ENCODE results near the gene ZNF264.
A peak's percentile ranks its signal among the peaks of the same experiment; 100 is the strongest.

The ZNF264 gene

DNA sequence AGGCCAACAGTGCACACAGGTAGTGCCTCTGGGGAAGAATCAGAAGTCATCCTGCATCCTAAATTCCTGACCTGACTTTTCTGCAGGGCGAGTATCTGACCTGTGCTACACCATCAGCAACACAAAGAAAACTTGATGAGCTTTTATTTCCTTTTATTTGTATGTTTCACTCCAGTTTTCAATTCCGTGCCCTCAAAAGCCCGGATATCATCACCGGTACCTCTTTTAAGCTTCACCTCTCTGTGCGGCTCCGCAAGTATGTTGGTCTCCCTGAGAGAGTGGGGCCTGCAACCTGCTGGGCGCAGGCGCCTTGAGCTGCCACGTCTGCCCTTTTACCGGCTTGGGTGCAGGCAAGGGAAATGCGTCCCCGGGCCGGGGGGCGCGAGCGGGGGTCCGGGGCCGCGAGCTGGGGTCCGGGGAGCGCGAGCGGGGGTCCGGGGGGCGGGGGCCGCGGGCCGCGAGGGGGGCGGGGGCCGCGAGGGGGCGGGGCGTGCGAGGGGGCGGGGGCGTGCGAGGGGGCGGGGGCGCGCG is 19.7 kb upstream of the ZNF264 start:
- no peak overlapping the region for H3K4me2 ChIP-seq (ENCODE audit: low read depth, low read length, poor library complexity, severe bottlenecking)
- H2AFZ ChIP-seq (ENCODE audit: low read length) = no peak overlapping the region
- no peaks in the 10 kb centered on the region for H3F3A ChIP-seq (ENCODE audit: low read depth)
- H3K9ac ChIP-seq (ENCODE audit: low read depth, low read length, poor library complexity, severe bottlenecking) = no peak overlapping the region
- H3K4me3 ChIP-seq (ENCODE audit: low read length, poor library complexity, severe bottlenecking) = no peak overlapping the region
- H3K9me2 ChIP-seq (replicated peaks; ENCODE audit: low read depth, low read length) = no peaks in the 10 kb centered on the region
- no peaks in the 10 kb centered on the region for H3K79me2 ChIP-seq (ENCODE audit: insufficient read depth, low read length)
- no peak for TF ChIP-seq EZH2phosphoT487 (IDR thresholded peaks at IDR 0.05; ENCODE audit: borderline replicate concordance)
- TF ChIP-seq, protein P1, sequence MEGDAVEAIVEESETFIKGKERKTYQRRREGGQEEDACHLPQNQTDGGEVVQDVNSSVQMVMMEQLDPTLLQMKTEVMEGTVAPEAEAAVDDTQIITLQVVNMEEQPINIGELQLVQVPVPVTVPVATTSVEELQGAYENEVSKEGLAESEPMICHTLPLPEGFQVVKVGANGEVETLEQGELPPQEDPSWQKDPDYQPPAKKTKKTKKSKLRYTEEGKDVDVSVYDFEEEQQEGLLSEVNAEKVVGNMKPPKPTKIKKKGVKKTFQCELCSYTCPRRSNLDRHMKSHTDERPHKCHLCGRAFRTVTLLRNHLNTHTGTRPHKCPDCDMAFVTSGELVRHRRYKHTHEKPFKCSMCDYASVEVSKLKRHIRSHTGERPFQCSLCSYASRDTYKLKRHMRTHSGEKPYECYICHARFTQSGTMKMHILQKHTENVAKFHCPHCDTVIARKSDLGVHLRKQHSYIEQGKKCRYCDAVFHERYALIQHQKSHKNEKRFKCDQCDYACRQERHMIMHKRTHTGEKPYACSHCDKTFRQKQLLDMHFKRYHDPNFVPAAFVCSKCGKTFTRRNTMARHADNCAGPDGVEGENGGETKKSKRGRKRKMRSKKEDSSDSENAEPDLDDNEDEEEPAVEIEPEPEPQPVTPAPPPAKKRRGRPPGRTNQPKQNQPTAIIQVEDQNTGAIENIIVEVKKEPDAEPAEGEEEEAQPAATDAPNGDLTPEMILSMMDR (conservative IDR thresholded peaks at IDR 0.05; ENCODE audit: low read length) = no peak
- H4K20me1 ChIP-seq (ENCODE audit: insufficient read depth, low read length, poor library complexity, severe bottlenecking) = no peaks in the 10 kb centered on the region
- H3K4me1 ChIP-seq (ENCODE audit: insufficient read depth, low read length, poor library complexity, severe bottlenecking) = no peaks in the 10 kb centered on the region
- H3K9me3 ChIP-seq (ENCODE audit: insufficient read depth, low read depth, low read length) = no peaks in the 10 kb centered on the region
- H3K36me3 ChIP-seq (ENCODE audit: insufficient read depth, low read length) = no peaks in the 10 kb centered on the region
- H3K27me3 ChIP-seq (ENCODE audit: insufficient read depth, low read length, poor library complexity, severe bottlenecking) = no peaks in the 10 kb centered on the region

DNA sequence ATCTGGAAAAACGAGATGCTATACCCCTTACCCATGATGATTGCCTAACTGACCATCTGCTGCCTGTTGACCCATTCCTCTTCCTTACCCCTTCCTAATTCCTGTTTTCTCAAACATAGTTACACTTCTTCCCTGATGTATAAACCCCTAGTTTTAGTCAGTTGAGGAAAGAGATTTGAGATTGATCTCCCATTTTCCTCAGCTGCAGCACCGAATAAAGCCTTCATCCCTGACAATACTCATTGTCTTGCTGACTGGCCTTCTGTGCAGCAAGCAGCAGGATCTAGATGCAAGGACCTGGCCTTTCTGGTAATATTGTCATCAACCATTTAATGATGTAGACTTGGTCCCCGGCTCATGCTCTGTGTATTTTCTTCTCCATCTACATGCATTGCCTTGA is 999 bp upstream of the ZNF264 start:
- peak overlapping the region; percentile 13 for H3K4me2 ChIP-seq (ENCODE audit: low read depth, low read length, poor library complexity, severe bottlenecking)
- peaks cover 20% of the 10 kb centered on the region for H3K4me1 ChIP-seq (ENCODE audit: insufficient read depth, low read length, poor library complexity, severe bottlenecking)
- peaks cover 39% of the 10 kb centered on the region for H3K27me3 ChIP-seq (ENCODE audit: insufficient read depth, low read length, poor library complexity, severe bottlenecking)
- no peak overlapping the region for H3K4me3 ChIP-seq (ENCODE audit: low read length, poor library complexity, severe bottlenecking)
- H3K9me2 ChIP-seq (replicated peaks; ENCODE audit: low read depth, low read length) = no peaks in the 10 kb centered on the region
- peaks cover 7% of the 10 kb centered on the region for H4K20me1 ChIP-seq (ENCODE audit: insufficient read depth, low read length, poor library complexity, severe bottlenecking)
- TF ChIP-seq, protein P1 (conservative IDR thresholded peaks at IDR 0.05; ENCODE audit: low read length) = no peak
- TF ChIP-seq EZH2phosphoT487 (IDR thresholded peaks at IDR 0.05; ENCODE audit: borderline replicate concordance) = no peak
- peaks cover 29% of the 10 kb centered on the region for H3K79me2 ChIP-seq (ENCODE audit: insufficient read depth, low read length)
- H3K36me3 ChIP-seq (ENCODE audit: insufficient read depth, low read length) = peaks cover 14% of the 10 kb centered on the region; the same call in 1 of the 2 replicates
- no peaks in the 10 kb centered on the region for H3F3A ChIP-seq (ENCODE audit: low read depth)
- peaks cover 9% of the 10 kb centered on the region for H3K9me3 ChIP-seq (ENCODE audit: insufficient read depth, low read depth, low read length)
- no peak overlapping the region for H3K9ac ChIP-seq (ENCODE audit: low read depth, low read length, poor library complexity, severe bottlenecking)
- H2AFZ ChIP-seq (ENCODE audit: low read length) = peak overlapping the region; percentile 99

DNA sequence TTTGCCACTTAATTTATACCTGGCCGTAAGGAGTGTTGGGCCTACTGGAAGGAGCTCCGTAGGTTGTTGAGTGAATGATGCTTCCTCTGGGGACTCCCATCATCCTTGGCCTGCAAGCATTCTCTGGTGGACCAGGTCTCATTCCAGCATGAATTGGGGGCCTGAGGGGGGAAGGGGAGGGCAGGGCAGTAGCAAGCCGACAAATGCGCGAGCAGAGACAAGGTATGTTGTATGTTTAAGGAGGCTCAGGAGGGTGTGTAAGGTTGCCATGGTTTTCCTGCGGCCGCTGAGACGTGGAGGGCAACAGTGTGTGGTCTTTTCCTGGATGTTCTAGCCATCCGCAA is 749 bp downstream of the ZNF264 start:
- Histone ChIP-seq H3K4me2 (ENCODE audit: low read depth, low read length, poor library complexity, severe bottlenecking) (peak overlapping the region; percentile 98), H3K36me3 (ENCODE audit: insufficient read depth, low read length) (peaks cover 24% of the 10 kb centered on the region; the same call in 1 of the 2 replicates), H3K4me1 (ENCODE audit: insufficient read depth, low read length, poor library complexity, severe bottlenecking) (peaks cover 20% of the 10 kb centered on the region), H3K9me2 (replicated peaks; ENCODE audit: low read depth, low read length) (no peaks in the 10 kb centered on the region), H4K20me1 (ENCODE audit: insufficient read depth, low read length, poor library complexity, severe bottlenecking) (peaks cover 7% of the 10 kb centered on the region), H3K79me2 (ENCODE audit: insufficient read depth, low read length) (peaks cover 29% of the 10 kb centered on the region), H3K9ac (ENCODE audit: low read depth, low read length, poor library complexity, severe bottlenecking) (peak overlapping the region; percentile 88), H3K4me3 (ENCODE audit: low read length, poor library complexity, severe bottlenecking) (peak overlapping the region; percentile 95), H3F3A (ENCODE audit: low read depth) (no peaks in the 10 kb centered on the region), H3K9me3 (ENCODE audit: insufficient read depth, low read depth, low read length) (peaks cover 9% of the 10 kb centered on the region), H2AFZ (ENCODE audit: low read length) (peak overlapping the region; percentile 99; the same call in 1 of the 2 replicates), H3K27me3 (ENCODE audit: insufficient read depth, low read length, poor library complexity, severe bottlenecking) (peaks cover 33% of the 10 kb centered on the region)
- no peak for TF ChIP-seq EZH2phosphoT487 (IDR thresholded peaks at IDR 0.05; ENCODE audit: borderline replicate concordance)
- TF ChIP-seq, protein P1 (conservative IDR thresholded peaks at IDR 0.05; ENCODE audit: low read length) = no peak

All from Loucy (cell line).